HL-60/S4 (cell line): Measurements from ENCODE around the gene UNC93B1.

ENCODE experiments used
- in situ Hi-C: fragments of 300-500 bp; cut with MboI; formaldehyde crosslinking; loops from 2 replicates; pipeline ENCODE4 v1.14.3; 2022; ENCODE audit warnings: low sequenced_read_pairs

Gene UNC93B1

GRCh38 chr11:68024508-68024907, 20.6 kb upstream of the UNC93B1 start:
- in situ Hi-C loops, result no loop called here

- in situ Hi-C loops, result no loop called here
Observed at GRCh38 chr11:68022531-68022930, 18.6 kb upstream of the UNC93B1 start.

- in situ Hi-C loops, result no loop called here
Observed at GRCh38 chr11:68021167-68021787, 17.4 kb upstream of the UNC93B1 start.

GRCh38 chr11:68020575-68020974, 16.7 kb upstream of the UNC93B1 start:
- in situ Hi-C loops, result no loop called here

- in situ Hi-C loops, result no loop called here
Observed at GRCh38 chr11:68019486-68019885, 15.6 kb upstream of the UNC93B1 start.

GRCh38 chr11:68018730-68019190, 14.9 kb upstream of the UNC93B1 start:
- in situ Hi-C loops, result no loop called here

- in situ Hi-C loops, result no loop called here
Observed at GRCh38 chr11:68017980-68018729, 14.3 kb upstream of the UNC93B1 start.

GRCh38 chr11:68016904-68017817, 13.3 kb upstream of the UNC93B1 start:
- in situ Hi-C loops, result no loop called here

GRCh38 chr11:68016161-68016903, 12.4 kb upstream of the UNC93B1 start:
- in situ Hi-C loops, result no loop called here

GRCh38 chr11:68015467-68015866, 11.6 kb upstream of the UNC93B1 start:
- in situ Hi-C loops, result no loop called here

GRCh38 chr11:68014947-68015447, 11.1 kb upstream of the UNC93B1 start:
- in situ Hi-C loops, result no loop called here

- in situ Hi-C loops, result no loop called here
Observed at GRCh38 chr11:68014157-68014946, 10.5 kb upstream of the UNC93B1 start.

- in situ Hi-C loops, result no loop called here
Observed at GRCh38 chr11:68013611-68014156, 9.8 kb upstream of the UNC93B1 start.

GRCh38 chr11:68012843-68013610, 9.1 kb upstream of the UNC93B1 start:
- in situ Hi-C loops, result no loop called here

GRCh38 chr11:68012044-68012842, 8.3 kb upstream of the UNC93B1 start:
- in situ Hi-C loops, result no loop called here

- in situ Hi-C loops, result no loop called here
Observed at GRCh38 chr11:68011051-68011943, 7.4 kb upstream of the UNC93B1 start.
